Measurements from ENCODE around the gene SAA2. TPM values are rescaled to one million over a fixed set of nuclear protein-coding genes. Genes with fewer than 3 reads are reported as not detected.

SAA2 gene
- total RNA-seq, 1 experiment from 2014 or later, result not detected

DNA sequence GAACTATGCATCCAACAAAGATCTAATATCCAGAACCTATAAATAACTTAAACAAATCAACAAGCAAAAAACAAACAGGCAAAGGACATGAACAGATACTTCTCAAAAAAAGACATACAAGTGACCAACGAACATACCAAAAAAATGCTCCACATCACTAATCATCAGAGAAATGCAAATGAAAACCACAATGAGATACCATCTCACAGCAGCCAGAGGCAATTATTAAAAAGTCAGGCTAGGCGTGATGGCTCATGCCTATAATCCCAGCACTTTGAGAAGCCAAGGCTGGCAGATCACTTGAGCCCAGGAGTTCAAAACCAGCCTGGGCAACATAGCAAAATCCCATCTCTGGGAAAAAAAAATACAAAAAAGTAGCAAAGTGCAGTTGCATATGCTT is 22.6 kb downstream of the SAA2 start:
- H3K79me2 ChIP-seq (ENCODE audit: low read length), result no peaks in the 10 kb centered on the region
- intact Hi-C loops (cut with micrococcal nuclease), result no loop called here
- H3K9me2 ChIP-seq (replicated peaks; ENCODE audit: low read length), result no peaks in the 10 kb centered on the region
- no peak overlapping the region for H2AFZ ChIP-seq (ENCODE audit: low read length)
- no peaks in the 10 kb centered on the region for H3K9me3 ChIP-seq (ENCODE audit: low read length)
- H3K9ac ChIP-seq (ENCODE audit: low read length), result no peak overlapping the region
- no peaks in the 10 kb centered on the region for H3F3A ChIP-seq (ENCODE audit: low read length, unreplicated experiment)
- H3K4me3 ChIP-seq (ENCODE audit: low read length), result no peak overlapping the region
- DNase-seq, result no peak
- no peaks in the 10 kb centered on the region for H3K36me3 ChIP-seq (ENCODE audit: low read depth, low read length)
- H3K27me3 ChIP-seq (ENCODE audit: low read length), result peaks cover 6% of the 10 kb centered on the region; the same call in 1 of the 2 replicates
- ChIA-PET CTCF (no interaction called here), POLR2A (ENCODE audit: unreplicated experiment) (no interaction called here)
- no peaks in the 10 kb centered on the region for H3K4me1 ChIP-seq (ENCODE audit: insufficient read depth, low read length)
- TF ChIP-seq EZH2 (IDR thresholded peaks at IDR 0.05; ENCODE audit: low read length, unreplicated experiment), result no peak
- TF ChIP-seq, protein P1, sequence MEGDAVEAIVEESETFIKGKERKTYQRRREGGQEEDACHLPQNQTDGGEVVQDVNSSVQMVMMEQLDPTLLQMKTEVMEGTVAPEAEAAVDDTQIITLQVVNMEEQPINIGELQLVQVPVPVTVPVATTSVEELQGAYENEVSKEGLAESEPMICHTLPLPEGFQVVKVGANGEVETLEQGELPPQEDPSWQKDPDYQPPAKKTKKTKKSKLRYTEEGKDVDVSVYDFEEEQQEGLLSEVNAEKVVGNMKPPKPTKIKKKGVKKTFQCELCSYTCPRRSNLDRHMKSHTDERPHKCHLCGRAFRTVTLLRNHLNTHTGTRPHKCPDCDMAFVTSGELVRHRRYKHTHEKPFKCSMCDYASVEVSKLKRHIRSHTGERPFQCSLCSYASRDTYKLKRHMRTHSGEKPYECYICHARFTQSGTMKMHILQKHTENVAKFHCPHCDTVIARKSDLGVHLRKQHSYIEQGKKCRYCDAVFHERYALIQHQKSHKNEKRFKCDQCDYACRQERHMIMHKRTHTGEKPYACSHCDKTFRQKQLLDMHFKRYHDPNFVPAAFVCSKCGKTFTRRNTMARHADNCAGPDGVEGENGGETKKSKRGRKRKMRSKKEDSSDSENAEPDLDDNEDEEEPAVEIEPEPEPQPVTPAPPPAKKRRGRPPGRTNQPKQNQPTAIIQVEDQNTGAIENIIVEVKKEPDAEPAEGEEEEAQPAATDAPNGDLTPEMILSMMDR (conservative IDR thresholded peaks at IDR 0.05; ENCODE audit: low read depth, low read length), result no peak
- no peak for TF ChIP-seq EZH2phosphoT487 (IDR thresholded peaks at IDR 0.05; ENCODE audit: borderline replicate concordance, low read length)
- H3K27ac ChIP-seq (ENCODE audit: low read length), result no peak overlapping the region
- ATAC-seq, result no peak
- no TSS peak for BruUV-seq (replicated peaks)
- no peaks in the 10 kb centered on the region for H4K20me1 ChIP-seq (ENCODE audit: low read length)
- H3K4me2 ChIP-seq (ENCODE audit: low read length), result no peak overlapping the region

DNA sequence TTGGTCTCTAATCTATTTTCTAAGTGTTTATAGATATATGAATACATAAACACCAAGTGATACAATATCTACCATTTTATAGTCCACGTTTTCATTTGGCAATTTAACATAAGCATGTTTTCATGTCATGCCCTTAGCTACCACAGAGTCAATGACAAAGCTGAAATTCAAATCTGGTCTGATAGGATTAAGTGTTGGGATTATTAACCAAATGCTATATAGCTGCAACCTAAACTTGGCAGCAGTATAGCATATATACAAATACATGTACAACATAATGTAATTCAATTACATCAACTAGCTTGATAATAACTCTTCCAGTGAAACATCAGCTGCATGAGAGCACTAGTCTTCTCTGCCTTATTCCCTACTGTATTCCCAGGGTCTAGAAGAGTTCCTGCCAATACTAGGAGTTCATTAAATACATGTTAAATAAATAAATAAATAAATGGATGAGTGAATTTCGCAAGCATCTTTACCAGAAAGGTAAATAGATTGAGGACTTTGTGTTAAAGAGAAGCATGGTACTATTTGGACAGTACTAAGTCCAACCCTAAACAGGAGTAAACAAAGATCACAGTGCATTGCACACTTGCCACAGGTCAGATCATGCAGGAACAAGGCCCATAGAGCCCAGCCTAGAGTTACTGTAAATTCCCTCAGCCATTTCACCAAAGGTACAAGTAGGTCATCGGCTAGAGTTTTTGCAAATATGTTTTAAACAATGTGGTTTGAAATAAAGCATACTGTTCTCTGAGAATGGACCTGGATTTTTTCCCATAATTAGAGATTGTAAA is 24.7 kb downstream of the SAA2 start:
- H3K9me2 ChIP-seq (replicated peaks; ENCODE audit: low read length), result no peaks in the 10 kb centered on the region
- H3K4me3 ChIP-seq (ENCODE audit: low read length), result no peak overlapping the region
- TF ChIP-seq, protein P1 (conservative IDR thresholded peaks at IDR 0.05; ENCODE audit: low read depth, low read length), result no peak
- TF ChIP-seq EZH2phosphoT487 (IDR thresholded peaks at IDR 0.05; ENCODE audit: borderline replicate concordance, low read length) (no peak), EZH2 (IDR thresholded peaks at IDR 0.05; ENCODE audit: low read length, unreplicated experiment) (no peak)
- no peaks in the 10 kb centered on the region for H3K9me3 ChIP-seq (ENCODE audit: low read length)
- no peaks in the 10 kb centered on the region for H4K20me1 ChIP-seq (ENCODE audit: low read length)
- H3K36me3 ChIP-seq (ENCODE audit: low read depth, low read length), result no peaks in the 10 kb centered on the region
- no TSS peak for BruUV-seq (replicated peaks)
- no peak overlapping the region for H3K4me2 ChIP-seq (ENCODE audit: low read length)
- intact Hi-C loops (cut with micrococcal nuclease), result no loop called here
- no peak overlapping the region for H2AFZ ChIP-seq (ENCODE audit: low read length)
- H3K27me3 ChIP-seq (ENCODE audit: low read length), result peaks cover 6% of the 10 kb centered on the region; the same call in 1 of the 2 replicates
- no peaks in the 10 kb centered on the region for H3F3A ChIP-seq (ENCODE audit: low read length, unreplicated experiment)
- POLR2A ChIA-PET (ENCODE audit: unreplicated experiment), result no interaction called here
- no peak for ATAC-seq
- no peaks in the 10 kb centered on the region for H3K4me1 ChIP-seq (ENCODE audit: insufficient read depth, low read length)
- CTCF ChIA-PET, result no interaction called here
- H3K9ac ChIP-seq (ENCODE audit: low read length), result no peak overlapping the region
- no peak overlapping the region for H3K27ac ChIP-seq (ENCODE audit: low read length)
- no peaks in the 10 kb centered on the region for H3K79me2 ChIP-seq (ENCODE audit: low read length)
- DNase-seq, result no peak

DNA sequence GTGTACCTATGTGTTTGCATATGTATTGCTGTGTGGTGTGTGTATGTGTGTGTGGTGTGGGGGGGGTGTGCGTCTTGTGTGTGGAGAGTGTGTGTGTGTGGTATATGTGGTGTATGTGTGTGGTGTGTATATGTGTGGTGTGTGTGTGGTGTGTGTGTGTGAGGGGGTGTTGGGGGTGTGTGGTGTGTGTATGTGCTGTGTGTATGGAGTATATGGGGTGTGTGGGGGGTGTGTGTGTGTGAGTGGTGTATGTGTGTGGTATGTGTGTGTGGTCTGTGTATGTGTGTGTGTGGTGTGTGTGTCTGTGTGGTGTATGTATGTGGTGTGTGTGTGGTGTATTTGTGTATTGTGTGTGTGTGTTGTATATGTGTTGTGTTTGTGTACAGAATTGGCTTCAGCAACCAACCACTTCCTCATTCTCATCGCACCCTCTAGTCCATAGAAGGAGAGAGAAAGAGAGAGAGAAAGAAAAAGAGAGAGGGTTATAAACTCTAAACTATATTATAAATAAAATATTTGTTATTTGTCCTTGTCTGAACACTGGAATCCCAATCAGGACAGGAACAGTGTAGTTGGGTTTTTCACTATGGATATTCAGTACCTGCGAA is 25.6 kb downstream of the SAA2 start:
- H3K4me3 ChIP-seq (ENCODE audit: low read length), result no peak overlapping the region
- intact Hi-C loops (cut with micrococcal nuclease), result no loop called here
- H2AFZ ChIP-seq (ENCODE audit: low read length), result no peak overlapping the region
- H3K27ac ChIP-seq (ENCODE audit: low read length), result no peak overlapping the region
- BruUV-seq (replicated peaks), result no TSS peak
- H3K4me2 ChIP-seq (ENCODE audit: low read length), result no peak overlapping the region
- H3F3A ChIP-seq (ENCODE audit: low read length, unreplicated experiment), result no peaks in the 10 kb centered on the region
- POLR2A ChIA-PET (ENCODE audit: unreplicated experiment), result no interaction called here
- no peaks in the 10 kb centered on the region for H3K79me2 ChIP-seq (ENCODE audit: low read length)
- no peak for DNase-seq
- no peaks in the 10 kb centered on the region for H3K9me2 ChIP-seq (replicated peaks; ENCODE audit: low read length)
- no peak for ATAC-seq
- H3K9me3 ChIP-seq (ENCODE audit: low read length), result no peaks in the 10 kb centered on the region
- no peaks in the 10 kb centered on the region for H3K36me3 ChIP-seq (ENCODE audit: low read depth, low read length)
- no peak for TF ChIP-seq EZH2 (IDR thresholded peaks at IDR 0.05; ENCODE audit: low read length, unreplicated experiment)
- no peaks in the 10 kb centered on the region for H3K4me1 ChIP-seq (ENCODE audit: insufficient read depth, low read length)
- no peak overlapping the region for H3K9ac ChIP-seq (ENCODE audit: low read length)
- CTCF ChIA-PET, result no interaction called here
- no peaks in the 10 kb centered on the region for H3K27me3 ChIP-seq (ENCODE audit: low read length)
- H4K20me1 ChIP-seq (ENCODE audit: low read length), result no peaks in the 10 kb centered on the region

Measured in PC-3 (cell line).